HEK293T (cell line): Measurements from ENCODE around the gene PHETA2.

Source experiments
- ARNT ChIP-seq: fragments of 450-650 bp; IDR thresholded peaks from 2 replicates; pipeline ENCODE4 v1.6.1; 2017; ENCODE audit warnings: mild to moderate bottlenecking
- BHLHE40 ChIP-seq: fragments of 450-650 bp; IDR thresholded peaks from 2 replicates; pipeline ENCODE4 v1.6.1; 2016; ENCODE audit warnings: mild to moderate bottlenecking, moderate library complexity, borderline replicate concordance
- FOXK2 ChIP-seq: fragments of 450-650 bp; IDR thresholded peaks from 2 replicates; pipeline ENCODE4 v1.6.1; 2016; ENCODE audit warnings: mild to moderate bottlenecking
- FOXM1 ChIP-seq: fragments of 450-650 bp; IDR thresholded peaks from 2 replicates; pipeline ENCODE4 v1.6.1; 2017; ENCODE audit warnings: mild to moderate bottlenecking, borderline replicate concordance
- L3MBTL2 ChIP-seq: fragments of 450-650 bp; conservative IDR thresholded peaks from 2 replicates; pipeline ENCODE4 v1.6.1; 2016; ENCODE audit warnings: mild to moderate bottlenecking
- SP1 ChIP-seq: fragments of 450-650 bp; IDR thresholded peaks from 2 replicates; pipeline ENCODE4 v1.6.1; 2017
- ZNF384 ChIP-seq: fragments of 450-650 bp; IDR thresholded peaks from 2 replicates; pipeline ENCODE4 v1.6.1; 2016

GRCh38 chr22:42069801-42070516 is 4.1 kb upstream of the PHETA2 start:
- TF ChIP-seq BHLHE40 (no peak), L3MBTL2 (no peak; the same call in 1 of the 2 replicates), ARNT (no peak), FOXM1 (no peak), ZNF384 (no peak), SP1 (no peak), FOXK2 (no peak)
